Stimulated activated naive CD8-positive, alpha-beta T cell treated with anti-CD3 and anti-CD28 coated beads, Interleukin-15, Interleukin-2, amounts not matched to agents 100 ng/mL and 50 ng/mL, for 24 hours (primary cell): ENCODE data around the gene MAML2.

Experiments
- H3K27ac Mint-ChIP-seq: one replicate; pipeline ENCODE4 v1.8.0; 2021; ENCODE audit warnings: mild to moderate bottlenecking, mixed read lengths
- H3K27me3 Mint-ChIP-seq: one replicate; pipeline ENCODE4 v1.8.0; 2021; ENCODE audit warnings: mixed read lengths
- H3K36me3 Mint-ChIP-seq: one replicate; pipeline ENCODE4 v1.8.0; 2021; ENCODE audit warnings: low read depth, mixed read lengths
- H3K4me1 Mint-ChIP-seq: one replicate; pipeline ENCODE4 v1.8.0; 2021; ENCODE audit warnings: low read depth, mixed read lengths
- H3K4me3 Mint-ChIP-seq: one replicate; pipeline ENCODE4 v1.8.0; 2021; ENCODE audit warnings: mild to moderate bottlenecking, mixed read lengths
- H3K9me3 Mint-ChIP-seq: one replicate; pipeline ENCODE4 v1.8.0; 2021; ENCODE audit warnings: mixed read lengths

Gene MAML2

GRCh38 chr11:95931916-95932315 lies 411.1 kb downstream of the MAML2 start:
- Mint-ChIP-seq H3K36me3 (no peaks in the 10 kb centered on the region), H3K4me3 (no peak overlapping the region), H3K27ac (no peak overlapping the region), H3K9me3 (peaks cover 11% of the 10 kb centered on the region), H3K4me1 (no peaks in the 10 kb centered on the region), H3K27me3 (peaks cover 3% of the 10 kb centered on the region)

GRCh38 chr11:95930948-95931347 lies 412.0 kb downstream of the MAML2 start:
- peaks cover 3% of the 10 kb centered on the region for H3K27me3 Mint-ChIP-seq
- H3K4me3 Mint-ChIP-seq = no peak overlapping the region
- no peaks in the 10 kb centered on the region for H3K36me3 Mint-ChIP-seq
- H3K4me1 Mint-ChIP-seq = no peaks in the 10 kb centered on the region
- no peak overlapping the region for H3K27ac Mint-ChIP-seq
- H3K9me3 Mint-ChIP-seq = peaks cover 11% of the 10 kb centered on the region

- H3K27me3 Mint-ChIP-seq = peaks cover 3% of the 10 kb centered on the region
- peaks cover 8% of the 10 kb centered on the region for H3K9me3 Mint-ChIP-seq
- no peak overlapping the region for H3K27ac Mint-ChIP-seq
- peaks cover 4% of the 10 kb centered on the region for H3K36me3 Mint-ChIP-seq
- peaks cover 24% of the 10 kb centered on the region for H3K4me1 Mint-ChIP-seq
- no peak overlapping the region for H3K4me3 Mint-ChIP-seq
Measured at GRCh38 chr11:95926726-95927125, 416.3 kb downstream of the MAML2 start.
